HT1080 (cell line): Measurements from ENCODE around the gene PLEKHN1. TPM values are rescaled to one million over a fixed set of nuclear protein-coding genes. Genes with fewer than 3 reads are reported as not detected.
"Not testable (repeated sequence)": the region's sequence is repeated elsewhere in the genome, so short reads cannot be mapped to it uniquely, and the experiment has no call there.

ENCODE experiments used
- DNase-seq: peaks from one replicate; pipeline ENCODE4 v3.0.0-alpha.2; 2015; ENCODE audit warnings: low read depth
- total RNA-seq: library from RNA; depleted of rRNA; stranded (reverse); fragments of >200 nt; shearing (Covaris generic); gene quantifications from 2 replicates; pipeline ENCODE4 v1.2.3, GENCODE V29; 2014

The PLEKHN1 gene
- total RNA-seq, 1 experiment from 2014 or later, result 3.3 TPM

- DNase-seq, result no peak
These were observed 39.6 kb downstream of the PLEKHN1 start for GRCh38 chr1:1005774-1006304.

- DNase-seq, result no peak
These were observed 40.2 kb downstream of the PLEKHN1 start for GRCh38 chr1:1006305-1007159.

- DNase-seq, result not testable (repeated sequence)
These were observed 43.8 kb downstream of the PLEKHN1 start for GRCh38 chr1:1010131-1010530.

GRCh38 chr1:1011396-1011949 is 45.2 kb downstream of the PLEKHN1 start:
- DNase-seq, result no peak

GRCh38 chr1:1012736-1013104 is 46.4 kb downstream of the PLEKHN1 start:
- not testable (repeated sequence) for DNase-seq

- peak; percentile 86 for DNase-seq
These were observed 47.0 kb downstream of the PLEKHN1 start, which contains the start of gene ISG15 for GRCh38 chr1:1013105-1013921. Gene ISG15 (plus strand): TSS chr1:1013497. CDS start chr1:1013574, 77 bp downstream.

- no peak for DNase-seq
These were observed 47.8 kb downstream of the PLEKHN1 start for GRCh38 chr1:1013922-1014648.

GRCh38 chr1:1014799-1015681 is 48.8 kb downstream of the PLEKHN1 start:
- no peak for DNase-seq

GRCh38 chr1:1017397-1018320 is 51.4 kb downstream of the PLEKHN1 start:
- not testable (repeated sequence) for DNase-seq

GRCh38 chr1:1018321-1018685 is 52.0 kb downstream of the PLEKHN1 start:
- DNase-seq, result not testable (repeated sequence)

GRCh38 chr1:1019122-1019999 is 53.1 kb downstream of the PLEKHN1 start:
- peak; percentile 48 for DNase-seq

GRCh38 chr1:1020000-1020404 is 53.7 kb downstream of the PLEKHN1 start, which contains the start of gene AGRN:
Gene AGRN (plus strand): TSS chr1:1020120. CDS start chr1:1020173, 53 bp downstream.
- no peak for DNase-seq

GRCh38 chr1:1020415-1021009 is 54.2 kb downstream of the PLEKHN1 start:
- no peak for DNase-seq

- peak; percentile 87 for DNase-seq
These were observed 55.0 kb downstream of the PLEKHN1 start for GRCh38 chr1:1021010-1021919.

GRCh38 chr1:1021920-1022259 is 55.6 kb downstream of the PLEKHN1 start:
- peak; percentile 89 for DNase-seq

GRCh38 chr1:1022302-1023009 is 56.2 kb downstream of the PLEKHN1 start:
- no peak for DNase-seq
